Hematopoietic multipotent progenitor cell treated with erythropoietin and hydrocortisone succinate and interleukin-3 and kit ligand, for 17 days (in vitro differentiated cells): ENCODE measurements around the gene BOLA3.
"Not testable (repeated sequence)": the region's sequence is repeated elsewhere in the genome, so short reads cannot be mapped to it uniquely, and the experiment has no call there.

Experiments used
- DNase-seq: peaks from one replicate; pipeline ENCODE4 v3.0.0-alpha.2; 2015; ENCODE audit warnings: low spot score

Gene BOLA3

DNA sequence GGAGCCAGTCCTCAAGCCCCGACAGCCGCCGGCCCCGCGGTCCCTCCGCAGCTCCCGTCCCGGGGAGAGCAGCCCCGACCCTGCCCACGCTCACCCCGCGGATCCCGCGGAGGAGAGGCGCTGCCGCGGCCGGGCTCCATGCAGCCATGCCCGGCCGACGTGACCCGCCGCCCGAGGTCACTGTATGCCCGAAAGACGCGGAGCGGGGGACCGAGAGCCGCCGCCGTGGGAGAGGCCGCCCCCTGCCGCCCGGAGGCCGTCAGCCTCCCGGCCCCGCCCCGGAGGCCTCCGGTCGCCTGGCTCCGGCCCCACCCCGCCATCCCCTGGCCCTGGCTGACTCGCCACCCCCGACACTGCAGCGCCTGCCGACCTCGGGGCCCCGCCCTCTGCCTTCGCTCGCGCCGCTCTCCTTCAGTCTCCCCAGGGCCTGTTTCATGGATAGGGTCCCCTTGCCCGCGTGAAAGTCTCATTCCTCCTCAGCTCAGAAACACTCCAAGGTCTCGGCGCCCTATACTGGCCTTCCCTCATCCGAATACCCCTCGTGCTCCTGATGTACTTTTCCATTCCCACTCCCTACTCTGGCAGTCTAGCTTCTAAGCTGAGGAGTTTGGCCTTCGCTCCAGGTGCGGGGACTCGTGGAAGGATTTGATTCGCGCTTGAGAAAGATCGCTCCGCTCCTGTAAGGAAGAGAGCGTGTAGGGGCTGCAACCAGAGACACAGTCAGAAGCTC lies at the start of gene BOLA3:
TSS of gene BOLA3 (minus strand) at position 186 of the 730 bp plus-strand sequence. CDS start at position 148, 38 bp downstream.
- DNase-seq: peak; percentile 86

DNA sequence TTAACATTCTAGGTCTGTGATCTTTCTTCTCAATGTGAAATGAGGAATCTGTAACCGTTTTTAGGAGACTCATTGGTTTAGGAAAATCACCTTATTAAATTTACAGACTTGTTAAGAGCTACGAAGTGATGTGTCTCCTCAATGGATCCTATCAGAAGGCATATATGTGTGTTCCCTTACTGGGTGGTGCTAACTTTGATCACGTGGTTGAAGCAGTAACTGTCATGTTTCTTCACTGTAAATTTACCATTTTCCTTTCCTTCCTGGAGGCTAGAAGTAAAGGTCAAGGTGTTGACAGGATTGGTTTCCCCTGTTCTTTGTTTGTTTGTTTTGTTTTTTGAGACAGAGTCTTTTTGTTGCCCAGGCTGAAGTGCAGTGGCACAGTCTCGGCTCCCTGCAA lies 49.3 kb upstream of the BOLA3 start:
- no peak for DNase-seq

- no peak for DNase-seq
These were observed 47.1 kb upstream of the BOLA3 start for GRCh38 chr2:74194799-74195198.

- no peak for DNase-seq
These were observed 44.1 kb upstream of the BOLA3 start for GRCh38 chr2:74191596-74192380.

GRCh38 chr2:74188696-74189095 lies 41.0 kb upstream of the BOLA3 start:
- DNase-seq: no peak

- DNase-seq: no peak
These were observed 40.4 kb upstream of the BOLA3 start for GRCh38 chr2:74188018-74188601.

DNA sequence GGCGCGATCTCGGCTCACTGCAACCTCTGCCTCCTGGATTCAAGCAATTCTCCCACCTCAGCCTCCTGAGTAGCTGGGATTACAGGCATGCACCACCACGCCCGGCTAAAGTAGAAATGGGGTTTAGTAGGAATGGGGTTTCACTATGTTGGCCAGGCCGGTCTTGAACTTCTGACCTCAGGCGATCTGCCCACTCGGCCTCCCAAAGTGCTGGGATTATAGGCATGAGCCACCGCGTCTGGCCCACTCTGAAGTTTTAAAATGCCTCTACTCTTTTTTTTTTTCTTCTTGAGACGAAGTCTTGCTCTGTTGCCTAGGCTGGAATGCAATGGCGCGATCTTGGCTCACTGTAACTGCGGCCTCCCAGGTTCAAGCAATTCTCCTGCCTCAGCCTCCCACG lies 39.0 kb upstream of the BOLA3 start:
- DNase-seq: not testable (repeated sequence)

- DNase-seq: no peak
These were observed 38.3 kb upstream of the BOLA3 start for GRCh38 chr2:74186038-74186437.

DNA sequence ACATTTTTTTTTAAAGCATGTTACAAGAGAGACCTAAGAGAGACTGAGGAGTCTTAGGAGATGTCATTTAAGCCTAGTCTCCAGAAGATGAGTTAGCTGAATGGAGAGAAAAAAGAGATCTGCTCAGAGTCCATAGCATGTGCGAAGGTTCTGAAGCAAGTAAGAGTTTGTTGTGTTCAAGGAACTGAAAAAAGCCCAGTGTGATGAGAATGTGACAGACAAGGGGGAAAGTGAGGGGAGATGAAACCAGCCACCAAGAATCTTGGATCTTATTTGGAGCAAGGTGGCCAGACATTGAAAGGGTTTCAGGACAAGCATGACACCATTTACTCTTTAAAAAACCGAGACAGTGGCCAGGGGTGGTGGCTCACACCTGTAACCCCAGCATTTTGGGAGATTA lies 36.2 kb upstream of the BOLA3 start:
- no peak for DNase-seq

DNA sequence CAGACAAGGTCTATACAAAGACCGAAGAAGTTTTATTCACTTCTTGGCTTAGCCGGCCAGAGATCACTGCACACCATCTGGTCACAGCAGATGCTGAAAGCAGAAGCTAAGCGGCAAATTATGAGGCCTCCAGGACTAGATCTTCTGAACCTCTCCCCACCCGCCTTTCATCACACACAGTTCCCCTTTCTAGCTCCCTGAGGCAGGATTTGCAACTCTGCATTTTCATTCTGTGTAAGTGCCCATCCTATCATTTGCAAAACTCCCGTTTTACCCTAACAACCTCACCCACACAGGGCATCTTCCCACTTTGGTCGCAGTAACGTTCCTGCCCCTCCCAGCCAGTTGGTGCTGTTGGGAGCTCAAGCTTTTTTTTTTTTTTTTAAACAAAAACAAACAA lies 34.0 kb upstream of the BOLA3 start:
- DNase-seq: no peak

DNA sequence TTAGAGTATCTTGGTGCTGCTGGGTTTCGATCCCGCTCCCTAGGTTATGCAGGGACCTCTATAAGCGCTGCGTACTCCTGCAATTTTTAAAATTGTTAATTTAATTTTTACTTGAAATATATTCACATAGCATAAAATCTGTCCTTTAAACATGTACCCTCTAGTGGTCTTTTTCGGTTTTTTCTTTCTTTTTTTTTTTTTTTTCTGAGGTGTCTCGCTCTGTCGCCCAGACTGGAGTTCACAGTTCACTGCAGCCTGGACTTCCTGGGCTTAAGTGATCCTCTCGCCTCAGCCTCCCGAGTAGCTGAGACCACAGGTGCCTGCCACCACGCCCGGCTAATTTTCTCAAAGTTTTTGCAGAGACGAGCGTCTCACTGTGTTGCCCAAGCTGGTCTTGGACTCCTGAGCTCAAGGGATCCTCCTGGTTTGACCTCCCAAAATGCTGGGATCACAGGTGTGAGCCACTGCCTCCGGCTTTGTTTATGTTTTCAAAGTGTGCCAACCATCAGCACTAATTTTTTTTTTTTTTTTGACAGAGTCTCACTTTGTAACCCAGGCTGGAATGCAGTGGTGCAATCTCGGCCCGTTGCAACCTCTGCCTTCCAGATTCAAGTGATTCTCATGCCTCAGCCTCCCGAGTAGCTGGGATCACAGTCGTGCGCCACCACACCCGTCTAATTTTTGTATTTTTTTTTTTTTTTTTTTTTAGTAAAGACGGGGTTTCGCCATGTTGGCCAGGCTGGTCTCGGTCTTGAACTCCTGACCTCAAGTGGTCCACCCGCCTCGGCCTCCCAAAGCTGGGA lies 31.6 kb upstream of the BOLA3 start:
- no peak for DNase-seq

DNA sequence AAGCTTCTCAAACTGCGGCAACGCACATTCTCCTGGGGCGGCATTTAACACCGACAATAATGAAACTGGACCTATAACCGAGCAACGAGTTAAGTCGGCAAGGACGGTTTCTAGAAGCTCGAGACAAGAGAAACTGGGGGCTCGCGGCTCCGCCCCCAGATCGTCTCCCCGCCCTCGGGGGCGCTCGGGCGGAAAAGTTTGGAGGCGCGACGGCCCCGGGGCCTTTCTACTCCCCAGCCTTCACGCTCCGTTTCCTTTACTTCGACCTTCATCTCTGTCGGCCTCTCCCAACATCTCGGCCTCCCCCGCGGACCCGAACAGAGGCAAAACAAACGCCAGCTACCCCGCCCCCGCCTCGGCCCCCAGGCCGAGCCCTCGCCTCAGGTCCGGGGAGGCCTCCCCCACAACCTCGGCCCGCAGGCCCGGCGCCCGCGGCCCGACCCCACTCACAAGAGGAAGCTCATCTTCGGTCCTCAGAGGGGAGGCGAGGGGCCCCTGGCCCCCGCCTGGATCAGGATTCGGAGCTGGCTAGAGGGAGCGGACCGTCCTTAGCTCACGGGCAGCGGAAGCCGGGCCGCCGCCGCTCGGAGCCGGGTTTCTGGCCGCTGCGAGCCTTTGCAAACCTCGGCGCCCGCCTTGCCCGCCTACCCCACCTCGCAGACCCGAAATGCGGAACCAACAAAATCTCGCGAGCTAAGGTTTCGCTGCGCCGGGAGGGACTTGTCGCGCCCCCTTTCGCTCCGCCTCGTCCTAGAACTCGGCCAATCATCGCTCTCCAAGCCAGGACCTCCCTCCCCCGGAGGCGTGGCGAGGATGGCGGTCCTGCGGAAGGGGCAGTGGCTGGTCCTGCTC lies 30.7 kb upstream of the BOLA3 start, which contains the start of gene MOB1A:
TSS of gene MOB1A (minus strand) at position 669 of the 852 bp plus-strand sequence. CDS start at position 464, 205 bp downstream.
- DNase-seq: peak; percentile 98

DNA sequence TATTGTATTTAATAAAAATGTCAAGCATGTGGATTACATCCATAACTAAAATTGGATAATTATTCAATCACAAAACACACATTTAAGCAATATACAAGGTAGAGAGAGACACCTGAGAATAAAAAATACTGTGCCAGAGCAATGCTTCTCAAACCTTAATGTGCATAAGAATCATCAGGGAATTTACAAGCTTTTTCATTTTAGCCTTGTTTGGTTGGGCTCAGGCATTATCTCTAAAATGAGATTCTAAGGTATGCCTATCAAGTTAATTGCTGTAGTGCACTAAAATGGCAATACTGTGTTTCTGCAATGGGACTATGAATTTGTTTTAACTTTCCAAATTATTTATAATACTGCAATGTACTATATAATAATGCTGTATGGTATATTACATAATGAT lies 30.0 kb upstream of the BOLA3 start:
- no peak for DNase-seq

DNA sequence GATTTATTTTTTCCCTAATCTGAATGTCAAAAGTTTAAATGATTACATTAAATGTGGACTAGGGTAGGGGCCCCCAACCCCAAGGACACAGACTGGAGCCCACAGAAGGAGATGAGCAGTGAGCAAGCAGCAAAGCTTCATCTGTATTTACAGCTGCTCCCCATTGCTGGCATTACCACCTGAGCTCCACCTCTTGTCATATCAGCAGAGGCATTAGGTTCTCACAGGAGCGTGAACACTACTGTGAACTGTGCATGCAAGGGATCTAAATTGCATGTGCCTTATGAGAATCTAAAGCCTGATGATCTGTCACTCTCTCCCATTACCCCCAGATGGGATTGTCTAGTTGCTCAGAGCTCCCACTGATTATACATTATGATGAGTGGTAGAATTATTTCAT lies 27.2 kb upstream of the BOLA3 start:
- no peak for DNase-seq

DNA sequence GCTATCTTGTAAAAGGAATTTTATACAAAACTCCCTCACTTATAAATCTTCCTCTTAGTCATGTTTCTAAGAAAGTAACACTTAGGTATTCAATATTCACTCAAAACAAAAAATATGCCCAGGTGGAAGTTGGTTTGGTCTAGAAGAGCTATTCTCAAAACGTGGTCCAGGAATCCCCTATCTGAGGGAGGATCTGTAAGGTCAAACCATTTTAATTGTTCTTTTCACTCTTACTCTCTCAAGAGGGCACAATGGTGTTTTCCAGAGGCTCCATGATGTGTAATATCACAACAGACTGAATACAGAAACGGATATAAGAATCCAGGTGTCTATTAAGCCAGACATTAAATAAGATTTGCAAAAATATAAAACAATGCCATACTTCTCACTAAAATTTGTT lies 21.0 kb upstream of the BOLA3 start:
- no peak for DNase-seq

DNA sequence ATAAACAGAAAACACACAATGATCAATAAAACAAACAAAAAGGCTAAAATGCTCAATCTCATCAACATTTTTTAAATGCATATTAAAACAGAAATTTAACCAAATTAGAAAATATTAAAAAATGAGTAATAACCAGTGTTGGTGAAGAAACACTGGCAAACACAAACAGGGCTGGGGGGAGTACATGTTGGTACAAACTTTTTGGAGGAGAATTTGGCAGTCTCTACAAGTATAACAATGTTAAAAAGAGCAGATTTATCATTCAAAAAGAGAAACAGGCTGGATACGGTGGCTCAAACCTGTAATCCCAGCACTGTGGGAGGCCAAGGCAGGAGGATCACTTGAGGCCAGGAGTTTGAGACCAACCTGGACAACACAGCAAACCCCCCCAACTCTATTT lies 17.0 kb upstream of the BOLA3 start:
- DNase-seq: no peak

GRCh38 chr2:74162951-74163350 lies 15.2 kb upstream of the BOLA3 start:
- DNase-seq: no peak

DNA sequence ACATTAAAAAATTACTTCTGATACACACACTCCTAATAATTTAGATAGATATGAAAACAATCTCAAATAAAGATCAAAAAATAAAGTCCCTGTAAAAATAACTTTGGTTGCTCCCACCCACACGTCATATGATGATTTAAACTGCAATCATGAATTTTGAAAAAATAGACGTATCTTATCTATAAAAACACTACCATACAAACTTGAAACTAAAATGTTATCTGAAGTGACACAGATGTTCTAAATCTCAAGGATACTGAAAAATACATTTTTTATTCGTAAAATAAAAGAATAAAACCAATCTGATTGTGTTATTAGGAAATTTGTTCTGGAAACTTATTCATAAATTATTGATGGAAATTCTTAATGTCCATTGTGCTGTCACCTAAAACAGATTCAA lies 8.1 kb upstream of the BOLA3 start:
- no peak for DNase-seq

GRCh38 chr2:74152954-74153353 lies 5.2 kb upstream of the BOLA3 start:
- DNase-seq: no peak

GRCh38 chr2:74149570-74150319 lies 2.0 kb upstream of the BOLA3 start:
- DNase-seq: no peak

DNA sequence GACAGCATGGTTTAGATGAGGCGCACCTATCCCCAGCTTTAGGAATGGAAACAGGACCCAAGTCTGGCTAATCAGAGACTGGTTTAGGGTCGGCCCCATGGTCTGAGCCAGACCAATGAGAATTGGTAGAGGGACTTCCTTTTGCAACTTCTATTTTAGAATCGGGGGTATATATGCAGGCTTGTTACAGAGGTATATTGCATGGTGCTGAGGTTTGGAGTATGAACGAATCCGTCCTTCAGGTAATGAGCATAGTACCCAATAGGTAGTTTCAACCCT lies 1.5 kb upstream of the BOLA3 start:
- DNase-seq: no peak
